Neural cell (in vitro differentiated cells): Measurements from ENCODE around the gene TBCK. TPM values are rescaled to one million over a fixed set of nuclear protein-coding genes. Genes with fewer than 3 reads are reported as not detected.

ENCODE experiments used
- H2AFZ ChIP-seq: fragments of 200-600, 300-800 bp; sonication (generic), shearing (Covaris generic); 2 replicates; pipeline ENCODE4 v1.6.0; 2014; ENCODE audit warnings: low read depth, mild to moderate bottlenecking, antibody characterized with exemption, low read length, moderate library complexity
- H3F3A ChIP-seq: fragments of 200-600 bp; shearing (Covaris generic); 2 replicates; pipeline ENCODE4 v1.6.1; 2016; ENCODE audit warnings: mild to moderate bottlenecking, moderate library complexity, mixed read lengths, antibody characterized with exemption, low read length; ENCODE audit not compliant: insufficient read depth, poor library complexity, severe bottlenecking
- H3K27ac ChIP-seq: fragments of 200-600, 300-800 bp; sonication (generic), shearing (Covaris generic); 2 replicates; pipeline ENCODE4 v1.5.1; 2014; ENCODE audit warnings: mild to moderate bottlenecking, low read length, moderate library complexity
- H3K27me3 ChIP-seq: fragments of 300-800, 200-600 bp; sonication (generic), shearing (Covaris generic); 2 replicates; pipeline ENCODE4 v1.6.0; 2014; ENCODE audit warnings: mild to moderate bottlenecking, low read depth, low read length, moderate library complexity; ENCODE audit not compliant: insufficient read depth
- H3K36me3 ChIP-seq: fragments of 300-800, 200-600 bp; sonication (generic), shearing (Covaris generic); 2 replicates; pipeline ENCODE4 v1.5.1; 2014; ENCODE audit warnings: mild to moderate bottlenecking, antibody characterized with exemption, low read length, moderate library complexity; ENCODE audit not compliant: insufficient read depth
- H3K4me2 ChIP-seq: fragments of 300-800, 200-600 bp; sonication (generic), shearing (Covaris generic); 2 replicates; pipeline ENCODE4 v1.6.0; 2014; ENCODE audit warnings: mild to moderate bottlenecking, low read length
- H3K4me3 ChIP-seq: fragments of 300-800, 200-600 bp; sonication (generic), shearing (Covaris generic); 2 replicates; pipeline ENCODE4 v1.5.1; 2014; ENCODE audit warnings: mild to moderate bottlenecking, low read length, moderate library complexity
- H3K79me2 ChIP-seq: fragments of 200-600 bp; shearing (Covaris generic); replicated peaks from 2 replicates; pipeline ENCODE4 v1.6.0; 2014; ENCODE audit warnings: mild to moderate bottlenecking, low read length, moderate library complexity; ENCODE audit not compliant: insufficient read depth
- H3K9ac ChIP-seq: fragments of 300-800, 200-600 bp; sonication (generic), shearing (Covaris generic); 2 replicates; pipeline ENCODE4 v1.6.1; 2016; ENCODE audit warnings: mild to moderate bottlenecking, low read length, mixed read lengths
- H3K9me2 ChIP-seq: fragments of 200-600 bp; shearing (Covaris generic); 2 replicates; pipeline ENCODE4 v1.6.1; 2016; ENCODE audit warnings: mild to moderate bottlenecking, low read length, mixed read lengths; ENCODE audit not compliant: insufficient read depth
- H3K9me3 ChIP-seq: fragments of 200-600, 300-800 bp; sonication (generic), shearing (Covaris generic); 2 replicates; pipeline ENCODE4 v1.6.1; 2016; ENCODE audit warnings: mild to moderate bottlenecking, mixed run types, low read length, moderate library complexity, mixed read lengths
- H4K20me1 ChIP-seq: fragments of 200-600 bp; shearing (Covaris generic); 2 replicates; pipeline ENCODE4 v1.6.1; 2016; ENCODE audit warnings: mild to moderate bottlenecking, mixed run types; ENCODE audit not compliant: insufficient read depth
- CTCF ChIP-seq: fragments of 450-650 bp; IDR thresholded peaks from 2 replicates; pipeline ENCODE4 v1.5.1; 2014; ENCODE audit warnings: antibody characterized with exemption, mild to moderate bottlenecking, moderate library complexity; ENCODE audit not compliant: poor library complexity, severe bottlenecking
- EP300 ChIP-seq: fragments of 450-650 bp; conservative IDR thresholded peaks from 2 replicates; pipeline ENCODE4 v1.6.1; 2014; ENCODE audit warnings: antibody characterized with exemption, mild to moderate bottlenecking, moderate library complexity; ENCODE audit not compliant: poor library complexity, severe bottlenecking
- EZH2 ChIP-seq: fragments of 200-600, 300-800 bp; shearing (Covaris generic), sonication (generic); IDR thresholded peaks from 2 replicates; pipeline ENCODE4 v1.6.1; 2014; ENCODE audit warnings: antibody characterized with exemption, low read length, borderline replicate concordance, mild to moderate bottlenecking; ENCODE audit not compliant: insufficient read depth, poor library complexity, severe bottlenecking
- MXI1 ChIP-seq: fragments of 450-650 bp; conservative IDR thresholded peaks from 2 replicates; pipeline ENCODE4 v1.6.1; 2014; ENCODE audit warnings: antibody characterized with exemption, mild to moderate bottlenecking; ENCODE audit not compliant: poor library complexity, severe bottlenecking
- POLR2AphosphoS5 ChIP-seq: IDR thresholded peaks from 2 replicates; pipeline ENCODE4 v1.6.1; 2012
- RAD21 ChIP-seq: fragments of 450-650 bp; conservative IDR thresholded peaks from 2 replicates; pipeline ENCODE4 v1.6.1; 2014; ENCODE audit warnings: antibody characterized with exemption, mild to moderate bottlenecking, moderate library complexity
- REST ChIP-seq: IDR thresholded peaks from 2 replicates; pipeline ENCODE4 v1.6.1; 2012; ENCODE audit warnings: borderline replicate concordance
- SMC3 ChIP-seq: fragments of 450-650 bp; conservative IDR thresholded peaks from 2 replicates; pipeline ENCODE4 v1.6.1; 2014; ENCODE audit warnings: antibody characterized with exemption, mild to moderate bottlenecking, moderate library complexity; ENCODE audit not compliant: poor library complexity
- TAF1 ChIP-seq: IDR thresholded peaks from 2 replicates; pipeline ENCODE4 v1.6.1; 2012; ENCODE audit warnings: low read depth
- polyA plus RNA-seq: library from polyadenylated mRNA; depleted of rRNA; stranded (reverse); fragments of >200 nt; gene quantifications from 2 replicates; pipeline ENCODE4 v1.2.3, GENCODE V29; 2014

TBCK gene
- polyA plus RNA-seq, 1 donor from 2014 or later = 55.0 TPM

- H3K9ac ChIP-seq = no peak overlapping the region
- no peaks in the 10 kb centered on the region for H3K36me3 ChIP-seq
- no peak overlapping the region for H3K4me3 ChIP-seq
- H3K9me3 ChIP-seq = no peaks in the 10 kb centered on the region
- no peaks in the 10 kb centered on the region for H3K9me2 ChIP-seq
- no peak overlapping the region for H3K27ac ChIP-seq
- no peaks in the 10 kb centered on the region for H3F3A ChIP-seq
- TF ChIP-seq EZH2 (no peak), REST (no peak), CTCF (no peak), TAF1 (no peak), EP300 (no peak), MXI1 (no peak), RAD21 (no peak), SMC3 (no peak), POLR2AphosphoS5 (no peak)
- H3K27me3 ChIP-seq = no peaks in the 10 kb centered on the region
- no peak overlapping the region for H2AFZ ChIP-seq
- H3K4me2 ChIP-seq = no peak overlapping the region
- no peaks in the 10 kb centered on the region for H4K20me1 ChIP-seq
- H3K79me2 ChIP-seq = no peaks in the 10 kb centered on the region
Measured at GRCh38 chr4:106162278-106162677, 153.7 kb downstream of the TBCK start.

GRCh38 chr4:106160560-106160959 is 155.4 kb downstream of the TBCK start:
- H2AFZ ChIP-seq = no peak overlapping the region
- no peaks in the 10 kb centered on the region for H3F3A ChIP-seq
- TF ChIP-seq REST = no peak
- no peak for TF ChIP-seq CTCF
- no peak for TF ChIP-seq SMC3
- TF ChIP-seq MXI1 = no peak
- no peak for TF ChIP-seq RAD21
- TF ChIP-seq EP300 = no peak
- TF ChIP-seq EZH2 = no peak
- no peak for TF ChIP-seq TAF1
- TF ChIP-seq POLR2AphosphoS5 = no peak
- no peaks in the 10 kb centered on the region for H3K9me3 ChIP-seq
- H4K20me1 ChIP-seq = no peaks in the 10 kb centered on the region
- H3K9ac ChIP-seq = no peak overlapping the region
- no peaks in the 10 kb centered on the region for H3K36me3 ChIP-seq
- H3K4me3 ChIP-seq = no peak overlapping the region
- H3K4me2 ChIP-seq = no peak overlapping the region
- no peaks in the 10 kb centered on the region for H3K79me2 ChIP-seq
- no peak overlapping the region for H3K27ac ChIP-seq
- no peaks in the 10 kb centered on the region for H3K27me3 ChIP-seq
- H3K9me2 ChIP-seq = no peaks in the 10 kb centered on the region
